IPS-NIHi7 (cell line): ENCODE data around the gene CD4.

Source experiments
- DNase-seq: peaks from one replicate; pipeline ENCODE4 v3.0.0; 2012; ENCODE audit warnings: mixed read lengths; ENCODE audit errors: extremely low spot score

CD4 gene

DNA sequence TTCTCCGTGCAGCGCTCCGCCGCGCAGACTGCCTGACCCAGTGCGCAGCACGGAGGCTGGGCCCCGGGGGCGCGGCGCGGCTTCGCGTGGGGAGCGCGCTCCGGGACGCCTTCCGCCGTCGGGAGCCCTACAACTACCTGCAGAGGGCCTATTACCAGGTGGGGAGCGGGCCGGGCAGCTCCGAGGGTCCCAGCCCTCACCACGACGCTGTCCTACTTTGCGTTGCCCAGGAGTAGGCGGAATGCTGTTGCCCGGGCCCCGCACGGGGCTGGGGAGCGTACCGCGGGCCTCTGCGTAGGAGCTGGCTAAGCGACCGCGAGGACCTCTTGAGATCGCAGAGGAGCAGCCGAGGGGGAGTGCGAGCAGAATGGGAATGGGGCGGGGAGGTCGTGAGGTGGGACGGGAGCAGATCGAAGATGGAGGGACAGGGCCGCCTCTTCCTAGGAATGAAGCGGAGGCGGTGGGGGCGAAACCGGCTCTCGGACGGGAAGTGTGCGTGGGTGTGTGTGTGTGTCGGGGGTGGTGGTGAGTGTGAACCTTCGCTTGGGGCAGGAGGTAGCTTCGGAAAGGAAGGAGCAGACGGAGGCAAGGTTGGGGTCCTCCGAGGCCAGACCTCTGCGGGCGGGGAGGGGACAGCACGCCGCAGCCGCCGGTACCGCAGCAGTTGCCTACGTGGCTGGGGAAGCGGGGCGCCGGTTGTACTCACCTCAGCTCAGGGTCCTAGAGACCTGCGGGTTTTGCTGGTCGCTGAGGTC, 39.6 kb downstream of the CD4 start:
- DNase-seq, result peak; percentile 73

DNA sequence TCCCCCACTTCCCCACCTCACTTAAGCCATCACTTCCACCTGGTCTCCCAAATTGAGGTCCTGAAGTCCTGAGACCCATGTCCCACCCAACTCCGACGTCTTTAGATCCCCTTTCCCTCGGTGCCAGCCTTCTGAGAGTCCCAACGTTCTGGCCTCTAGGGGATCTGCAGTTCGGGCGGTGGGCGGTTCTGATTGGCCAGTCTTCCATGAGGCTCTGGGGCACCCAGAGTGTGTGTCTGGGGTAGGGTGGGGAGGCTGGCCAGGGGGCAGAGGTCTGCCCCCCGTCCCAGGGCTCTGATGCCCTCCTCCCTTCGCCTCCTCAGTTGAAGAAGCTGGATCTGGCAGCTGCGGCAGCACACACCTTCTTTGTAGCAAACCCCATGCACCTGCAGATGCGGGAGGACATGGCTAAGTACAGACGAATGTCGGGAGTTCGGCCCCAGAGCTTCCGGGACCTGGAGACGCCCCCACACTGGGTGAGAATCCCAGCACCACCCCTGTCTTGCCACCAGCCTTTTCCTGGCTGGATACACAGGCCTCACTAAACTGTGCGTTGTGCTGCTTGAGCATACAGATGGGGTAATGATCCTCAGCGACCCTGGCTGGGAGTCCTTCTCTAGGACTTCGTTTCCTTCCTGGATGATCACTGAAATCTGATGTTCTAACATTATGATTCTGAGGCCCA, 40.4 kb downstream of the CD4 start:
- no peak for DNase-seq

DNA sequence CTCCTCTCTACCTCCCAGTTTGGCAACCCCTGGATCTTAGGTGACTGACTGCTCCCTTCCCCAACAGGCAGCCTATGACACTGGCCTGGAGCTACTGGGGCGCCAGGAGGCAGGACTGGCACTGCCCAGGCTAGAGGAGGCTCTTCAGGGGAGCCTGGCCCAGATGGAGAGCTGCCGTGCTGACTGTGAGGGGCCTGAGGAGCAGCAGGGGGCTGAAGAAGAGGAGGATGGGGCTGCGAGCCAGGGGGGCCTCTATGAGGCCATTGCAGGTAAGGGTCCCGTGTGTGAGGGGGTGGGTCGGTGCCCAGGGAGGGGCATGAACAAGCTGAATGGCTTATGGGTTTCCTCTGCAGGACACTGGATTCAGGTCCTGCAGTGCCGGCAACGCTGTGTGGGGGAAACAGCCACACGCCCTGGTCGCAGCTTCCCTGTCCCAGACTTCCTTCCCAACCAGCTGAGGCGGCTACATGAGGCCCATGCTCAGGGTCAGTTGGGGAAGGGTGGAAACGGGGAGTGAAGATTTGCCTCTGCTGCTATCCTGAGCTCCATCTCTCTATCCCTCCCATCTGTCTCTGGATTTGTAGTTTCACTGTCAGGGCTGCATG, 41.1 kb downstream of the CD4 start:
- DNase-seq, result no peak

DNA sequence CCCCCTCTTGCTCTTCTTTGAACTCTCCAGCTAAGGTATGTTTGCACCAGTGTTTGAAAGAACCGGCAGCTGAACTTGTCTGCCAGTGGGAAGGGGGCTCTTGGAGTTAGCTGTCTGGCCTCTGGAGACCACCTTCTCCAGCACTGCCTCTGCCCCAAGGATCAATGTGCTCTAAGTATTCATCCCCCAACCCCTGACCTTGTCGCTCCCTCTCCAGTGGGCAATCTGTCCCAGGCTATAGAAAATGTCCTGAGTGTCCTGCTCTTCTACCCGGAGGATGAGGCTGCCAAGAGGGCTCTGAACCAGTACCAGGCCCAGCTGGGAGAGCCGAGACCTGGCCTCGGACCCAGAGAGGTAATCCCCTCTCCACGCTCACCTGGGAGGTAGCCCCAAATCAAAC, 41.7 kb downstream of the CD4 start:
- DNase-seq, result no peak

DNA sequence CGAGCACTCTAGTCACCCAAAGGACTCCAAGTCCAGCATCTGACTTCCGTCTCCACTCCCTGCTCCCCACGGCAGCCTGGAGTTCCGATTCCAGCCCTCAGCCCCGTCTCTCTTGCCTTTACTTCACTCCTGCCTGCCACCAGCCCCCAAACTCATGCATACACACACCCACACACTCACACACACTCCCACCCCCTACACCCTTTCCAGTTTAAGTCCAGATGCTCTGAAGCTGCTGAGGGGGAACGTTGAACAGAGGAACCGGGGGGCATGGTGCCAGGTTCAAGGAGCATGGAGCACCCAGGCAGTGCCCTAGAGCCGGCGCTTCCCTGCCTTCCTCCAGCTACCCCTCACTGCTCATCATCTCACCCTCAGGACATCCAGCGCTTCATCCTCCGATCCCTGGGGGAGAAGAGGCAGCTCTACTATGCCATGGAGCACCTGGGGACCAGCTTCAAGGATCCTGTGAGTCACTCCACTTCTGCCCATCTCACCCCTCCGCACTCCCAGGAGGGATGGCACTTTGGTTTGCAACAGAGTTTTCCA, 42.2 kb downstream of the CD4 start:
- DNase-seq, result no peak

DNA sequence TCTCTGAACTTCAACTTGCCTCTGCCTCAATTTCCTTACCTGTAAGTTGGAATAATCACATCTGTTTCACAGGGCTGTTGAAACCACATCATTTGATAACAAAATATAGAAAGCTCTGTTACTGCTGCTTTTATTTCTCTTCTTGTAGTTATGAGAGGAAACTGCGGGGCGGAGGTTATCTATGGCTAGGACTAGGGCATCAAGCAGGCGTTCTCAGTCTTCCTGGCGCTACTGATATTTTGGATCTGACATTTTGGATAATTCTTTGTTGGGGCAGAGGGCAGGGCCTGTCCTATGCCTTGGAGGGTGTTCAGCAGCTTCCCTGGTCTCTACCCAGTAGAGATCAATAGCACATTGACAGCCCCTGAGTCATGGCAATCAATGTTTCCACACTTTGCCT, 42.8 kb downstream of the CD4 start:
- DNase-seq, result no peak

DNA sequence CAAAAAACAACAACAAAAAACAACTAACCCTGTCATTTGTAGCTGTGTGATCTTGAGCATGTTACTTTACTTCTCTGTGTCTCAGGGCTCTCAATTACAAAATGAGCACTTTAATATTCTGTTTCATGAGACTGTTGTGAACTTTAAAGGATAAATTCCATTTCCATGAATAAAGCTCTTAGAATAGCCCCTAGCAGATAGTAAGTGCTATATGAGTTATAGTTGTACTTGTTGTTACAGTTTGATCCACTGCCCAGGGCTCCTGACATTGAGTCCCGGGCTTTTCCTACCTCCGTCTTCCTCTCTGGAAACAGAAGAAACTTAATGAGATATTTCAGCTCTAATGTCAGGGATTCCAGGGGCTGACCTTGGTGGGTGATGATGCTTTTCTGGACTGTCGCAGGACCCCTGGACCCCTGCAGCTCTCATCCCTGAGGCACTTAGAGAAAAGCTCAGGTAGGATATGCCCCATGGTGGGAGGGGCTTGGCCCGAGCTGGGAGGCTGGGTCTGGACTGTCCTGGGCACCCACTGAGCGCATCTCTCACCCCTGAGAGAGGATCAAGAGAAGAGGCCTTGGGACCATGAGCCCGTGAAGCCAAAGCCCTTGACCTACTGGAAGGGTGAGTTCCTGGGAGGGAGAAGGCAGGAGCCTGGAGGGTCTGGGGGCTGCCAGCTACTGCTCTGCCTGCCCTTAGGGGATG, 44.0 kb downstream of the CD4 start:
- DNase-seq, result no peak

DNA sequence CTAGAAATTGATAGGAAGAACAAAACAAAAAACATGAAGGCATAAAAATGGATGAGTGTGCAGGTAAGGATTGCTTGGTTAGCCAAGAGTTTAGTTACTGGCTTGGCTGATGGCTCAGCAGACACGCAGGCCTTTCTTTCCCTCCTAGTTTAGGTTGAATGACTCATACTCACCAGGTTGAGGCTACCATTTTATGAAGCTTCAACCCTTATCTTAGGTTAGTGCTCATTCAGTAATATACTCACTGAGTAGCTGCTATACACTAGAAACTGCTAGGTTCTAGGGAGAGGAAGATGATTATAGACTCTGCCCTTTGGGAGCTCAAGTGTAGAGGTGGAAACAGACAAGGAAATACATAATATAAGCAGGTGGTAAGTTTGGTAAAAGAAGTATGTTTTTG, 44.9 kb downstream of the CD4 start:
- DNase-seq, result no peak

DNA sequence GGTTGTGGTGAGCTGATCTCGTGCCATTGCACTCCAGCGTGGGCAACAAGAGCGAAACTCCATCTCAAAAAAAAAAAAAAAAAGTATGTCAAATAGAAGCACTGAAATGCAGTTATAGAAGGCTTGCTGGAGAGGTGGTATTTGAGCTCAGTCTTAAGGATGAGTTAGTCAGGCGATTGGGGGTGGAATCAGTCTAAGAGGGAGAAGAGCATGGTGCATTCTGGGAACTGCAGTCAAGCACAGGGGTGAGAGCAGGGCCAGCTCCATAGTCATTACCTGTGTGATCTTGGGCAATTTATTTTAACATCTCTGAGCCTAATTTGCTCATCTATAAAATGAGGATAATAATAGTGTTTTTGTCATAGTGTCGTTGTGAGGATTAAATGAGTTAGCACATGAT, 45.5 kb downstream of the CD4 start:
- no peak for DNase-seq

DNA sequence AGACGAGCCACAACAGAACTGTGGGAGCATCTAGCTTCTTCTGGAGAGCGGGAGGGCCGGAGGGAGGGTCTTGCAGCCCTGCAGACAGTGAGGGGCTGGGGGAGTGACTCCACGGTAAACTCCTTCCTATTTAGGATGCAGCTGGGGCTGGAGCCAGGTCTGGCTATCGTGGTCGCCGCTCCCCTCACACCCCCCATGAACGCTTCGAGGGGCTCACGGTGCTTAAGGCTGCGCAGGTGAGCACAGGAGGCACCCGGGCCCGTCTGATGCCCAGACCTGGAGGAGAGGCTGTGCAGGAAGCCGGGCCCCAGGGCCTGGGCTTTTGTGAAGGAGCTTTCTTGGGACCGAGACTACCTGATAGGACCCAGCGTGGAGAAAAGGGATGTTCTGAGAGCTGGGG, 47.5 kb downstream of the CD4 start:
- no peak for DNase-seq

DNA sequence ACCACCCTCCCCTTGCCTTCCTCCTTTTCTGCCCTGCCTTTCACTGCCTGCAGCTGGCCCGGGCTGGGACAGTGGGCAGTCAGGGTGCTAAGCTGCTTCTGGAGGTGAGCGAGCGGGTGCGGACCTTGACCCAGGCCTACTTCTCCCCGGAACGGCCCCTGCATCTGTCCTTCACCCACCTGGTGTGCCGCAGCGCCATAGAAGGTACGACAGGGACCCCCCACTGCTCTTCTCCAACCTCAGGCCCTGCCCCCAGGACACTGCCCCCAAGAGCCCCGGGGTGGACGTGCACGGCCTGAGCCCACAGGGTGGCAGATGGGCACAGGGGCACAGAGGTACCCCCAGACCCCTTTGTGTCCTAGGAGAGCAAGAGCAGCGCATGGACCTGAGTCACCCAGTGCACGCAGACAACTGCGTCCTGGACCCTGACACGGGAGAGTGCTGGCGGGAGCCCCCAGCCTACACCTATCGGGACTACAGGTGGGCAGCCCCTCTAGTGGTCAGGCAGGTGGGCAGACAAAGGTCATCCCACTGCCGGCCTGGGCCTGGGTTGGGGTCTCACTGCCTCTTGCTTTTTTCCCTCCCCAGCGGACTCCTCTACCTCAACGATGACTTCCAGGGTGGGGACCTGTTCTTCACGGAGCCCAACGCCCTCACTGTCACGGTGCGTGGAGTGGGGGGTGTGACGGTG, 48.2 kb downstream of the CD4 start:
- no peak for DNase-seq

DNA sequence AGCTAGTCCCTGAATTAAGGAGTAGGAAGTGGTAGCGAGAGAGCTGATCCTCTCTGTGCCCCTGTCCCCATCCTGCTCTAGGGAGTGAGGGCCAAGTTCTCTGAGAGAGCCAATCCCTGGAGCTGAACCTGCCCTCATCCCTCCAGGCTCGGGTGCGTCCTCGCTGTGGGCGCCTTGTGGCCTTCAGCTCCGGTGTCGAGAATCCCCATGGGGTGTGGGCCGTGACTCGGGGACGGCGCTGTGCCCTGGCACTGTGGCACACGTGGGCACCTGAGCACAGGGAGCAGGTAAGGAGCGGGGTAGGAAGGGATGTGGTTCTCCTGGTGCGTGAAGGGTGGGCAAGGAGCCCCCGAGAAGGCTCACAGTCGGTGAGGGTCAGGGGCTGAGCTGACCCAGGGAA, 49.5 kb downstream of the CD4 start:
- no peak for DNase-seq

DNA sequence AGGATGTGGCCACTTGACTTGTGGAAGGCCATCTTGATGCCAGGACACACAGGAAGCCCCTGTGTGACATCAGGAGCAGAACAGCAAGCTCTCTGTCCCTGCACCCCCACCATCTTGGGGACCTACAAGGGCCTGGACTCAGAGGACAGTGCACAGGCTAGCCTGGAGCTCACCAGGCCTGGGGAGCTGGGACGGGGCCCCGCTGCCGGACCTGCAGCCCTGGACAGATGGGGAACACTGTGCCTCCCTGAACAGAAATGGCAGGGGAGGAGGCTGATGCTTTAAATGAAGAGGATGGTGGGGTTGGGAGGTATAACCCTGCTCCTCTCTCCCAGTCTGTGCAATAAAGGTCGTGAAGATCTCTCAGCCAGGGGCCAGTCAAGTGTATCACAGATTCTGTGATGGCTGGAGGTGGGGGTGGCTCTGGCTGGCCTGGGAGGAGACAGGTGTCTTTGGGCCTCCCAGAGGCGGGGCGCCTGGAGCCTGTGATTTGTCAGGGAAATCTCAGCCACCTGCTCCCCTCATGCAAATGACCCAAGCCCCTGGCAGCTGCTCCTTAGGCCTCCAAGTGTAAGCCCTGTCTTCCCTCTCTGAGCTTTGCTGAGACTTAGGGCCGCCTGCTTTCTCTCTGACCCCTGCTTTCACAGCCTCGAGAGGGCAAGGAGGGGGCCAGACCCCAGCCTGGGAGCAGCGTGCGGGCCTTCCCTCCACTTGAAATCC, 50.3 kb downstream of the CD4 start:
- peak; percentile 70 for DNase-seq

DNA sequence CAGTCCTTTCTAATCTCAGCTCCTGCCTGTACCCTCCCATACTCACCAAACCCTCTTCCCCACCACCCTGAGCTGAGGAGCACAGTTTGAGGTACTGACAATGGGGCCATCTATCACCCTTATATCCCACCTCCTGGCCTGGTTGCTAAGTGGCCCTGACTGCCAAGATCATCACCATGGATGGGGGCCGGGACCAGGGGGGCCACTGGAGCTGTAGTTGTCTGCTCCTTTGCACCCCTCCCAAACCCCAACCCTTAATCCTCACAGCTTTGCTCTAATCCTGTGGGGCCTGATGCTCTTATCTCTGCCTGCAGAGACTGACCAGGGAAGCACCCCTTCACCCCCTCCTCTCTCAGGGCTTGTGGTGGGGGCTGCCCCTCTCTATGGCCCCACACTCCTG, 51.0 kb downstream of the CD4 start:
- no peak for DNase-seq

DNA sequence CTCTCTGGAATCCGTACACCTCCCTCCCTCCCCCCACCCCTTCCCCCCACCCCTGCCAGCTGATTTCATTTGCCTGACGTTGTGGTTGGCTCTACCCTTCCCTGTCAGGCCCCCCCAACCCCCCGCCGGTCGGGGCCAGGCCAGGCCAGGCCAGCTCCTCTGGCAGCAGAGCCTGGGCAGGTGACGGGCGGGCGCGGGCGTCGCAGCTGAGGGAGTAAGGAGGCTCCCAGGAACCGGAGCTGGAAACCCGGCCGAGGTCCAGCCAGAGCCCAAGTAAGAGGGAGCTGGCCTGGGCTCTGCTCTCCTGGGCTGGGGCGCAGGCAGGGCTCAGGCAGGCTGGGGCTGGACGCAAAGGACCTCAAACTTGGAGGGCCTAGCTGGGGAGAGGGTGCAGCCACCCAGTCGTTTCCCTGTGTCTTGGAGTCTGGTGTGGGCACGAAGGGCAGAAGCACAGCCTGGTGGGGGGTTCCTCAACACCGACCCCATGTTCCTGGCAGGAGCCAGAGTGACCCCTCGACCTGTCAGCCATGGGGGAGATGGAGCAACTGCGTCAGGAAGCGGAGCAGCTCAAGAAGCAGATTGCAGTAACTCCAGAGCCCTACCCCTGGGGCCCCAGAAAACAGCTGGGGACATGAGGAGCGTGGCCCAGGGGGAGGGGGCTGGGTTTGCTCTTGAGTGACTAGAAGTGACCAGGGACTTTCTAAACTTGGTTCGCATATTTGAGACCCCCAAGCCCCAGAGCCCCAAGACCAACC, 51.6 kb downstream of the CD4 start, which contains the start of gene GNB3:
GNB3 (plus strand) TSS at position 165 of the 755 bp plus-strand sequence; CDS start at position 528, 363 bp downstream.
- no peak for DNase-seq

DNA sequence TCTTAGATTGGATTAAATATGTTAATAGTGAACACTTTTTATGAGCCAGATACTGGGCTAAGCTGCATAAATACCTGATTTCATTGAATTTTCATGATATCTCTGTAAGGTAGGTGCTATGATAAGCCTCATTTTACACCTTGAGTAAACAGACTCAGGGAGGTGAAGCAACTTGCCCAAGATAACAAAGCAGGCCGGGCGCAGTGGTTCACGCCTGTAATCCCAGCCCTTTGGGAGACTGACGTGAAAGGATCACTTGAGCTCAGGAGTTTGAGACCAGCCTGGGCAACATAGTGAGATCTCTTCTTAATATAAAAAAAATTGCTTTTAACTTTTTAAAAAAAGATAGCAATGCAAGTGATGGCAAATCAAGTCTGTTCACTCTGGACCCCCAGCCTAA, 52.7 kb downstream of the CD4 start:
- DNase-seq, result no peak

DNA sequence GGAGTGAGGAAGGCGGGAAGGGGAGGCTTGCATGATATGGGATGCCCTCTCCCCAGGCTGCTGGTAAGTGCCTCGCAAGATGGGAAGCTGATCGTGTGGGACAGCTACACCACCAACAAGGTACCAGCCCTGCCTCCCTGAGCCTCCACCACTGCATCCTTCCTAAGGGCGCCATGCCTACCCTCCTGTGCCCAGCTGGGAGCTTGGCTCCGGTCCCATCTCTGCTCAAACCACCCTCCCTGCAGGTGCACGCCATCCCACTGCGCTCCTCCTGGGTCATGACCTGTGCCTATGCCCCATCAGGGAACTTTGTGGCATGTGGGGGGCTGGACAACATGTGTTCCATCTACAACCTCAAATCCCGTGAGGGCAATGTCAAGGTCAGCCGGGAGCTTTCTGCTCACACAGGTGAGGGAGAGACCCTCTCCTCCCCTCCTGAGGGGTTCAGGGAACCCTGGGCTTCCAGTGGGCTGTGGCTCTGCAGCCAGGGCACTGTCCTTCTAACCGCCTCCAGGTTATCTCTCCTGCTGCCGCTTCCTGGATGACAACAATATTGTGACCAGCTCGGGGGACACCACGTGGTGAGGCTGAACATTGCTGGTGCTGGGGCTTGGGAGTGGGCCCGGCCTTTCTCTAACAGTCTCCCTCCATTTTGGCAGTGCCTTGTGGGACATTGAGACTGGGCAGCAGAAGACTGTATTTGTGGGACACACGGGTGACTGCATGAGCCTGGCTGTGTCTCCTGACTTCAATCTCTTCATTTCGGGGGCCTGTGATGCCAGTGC, 54.0 kb downstream of the CD4 start:
- DNase-seq, result peak; percentile 58

DNA sequence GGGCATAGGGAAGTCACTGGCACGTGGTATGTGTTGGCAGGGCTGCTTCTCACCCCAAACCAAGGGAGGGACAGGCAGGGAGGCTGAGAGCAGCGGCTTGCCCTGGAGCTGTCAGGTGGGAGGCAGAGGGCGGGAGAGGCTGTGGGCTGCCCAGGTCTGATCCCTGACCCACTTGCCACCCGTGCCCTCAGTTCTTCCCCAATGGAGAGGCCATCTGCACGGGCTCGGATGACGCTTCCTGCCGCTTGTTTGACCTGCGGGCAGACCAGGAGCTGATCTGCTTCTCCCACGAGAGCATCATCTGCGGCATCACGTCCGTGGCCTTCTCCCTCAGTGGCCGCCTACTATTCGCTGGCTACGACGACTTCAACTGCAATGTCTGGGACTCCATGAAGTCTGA, 56.1 kb downstream of the CD4 start:
- no peak for DNase-seq

DNA sequence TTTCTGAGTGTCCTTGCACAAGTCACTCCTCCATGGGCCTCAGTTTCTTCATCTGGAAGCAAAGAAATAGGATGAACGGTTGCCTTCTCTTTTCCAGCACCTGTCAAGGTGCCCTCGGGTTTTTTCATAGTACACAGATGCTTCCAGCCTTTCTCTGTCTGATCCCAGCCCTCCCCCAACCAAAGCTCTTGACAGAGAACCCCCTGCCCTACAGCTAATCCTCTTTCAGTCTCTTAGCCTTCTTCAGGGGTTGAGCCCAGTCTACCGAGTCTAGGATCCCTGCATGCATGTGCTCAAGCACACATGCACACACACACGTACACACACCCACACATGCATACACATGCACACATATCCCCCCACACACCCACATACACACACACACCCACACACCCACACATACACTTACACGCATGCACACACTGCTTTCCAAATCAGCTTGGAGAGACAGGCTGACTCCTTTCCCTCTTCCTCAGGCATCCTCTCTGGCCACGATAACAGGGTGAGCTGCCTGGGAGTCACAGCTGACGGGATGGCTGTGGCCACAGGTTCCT, 57.1 kb downstream of the CD4 start:
- DNase-seq, result no peak
